NCI-H2171 (cell line): ENCODE data around the gene CASK.

Experiments used
- DNase-seq: peaks from one replicate; lab custom pipeline; 2025; lab: John Stamatoyannopoulos, UW

The CASK gene

DNA sequence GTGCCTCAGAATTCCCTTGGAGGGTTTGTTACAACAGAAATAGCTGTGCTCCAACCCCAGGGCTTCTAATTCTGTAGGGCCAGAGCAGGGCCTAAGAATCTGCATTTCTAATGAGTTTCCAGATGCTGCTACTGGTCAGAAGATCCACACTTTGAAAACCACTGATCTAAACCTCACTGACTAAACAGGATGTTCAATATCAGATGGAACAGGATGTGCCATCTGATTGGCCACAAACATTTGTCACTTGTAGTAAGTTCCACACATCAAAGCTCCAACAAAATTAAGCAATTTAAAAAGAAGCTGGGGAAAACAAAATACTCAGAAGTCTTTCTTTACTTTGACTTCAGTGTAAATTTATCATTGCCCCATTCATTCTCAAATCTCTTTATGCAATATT, 14.3 kb downstream of the CASK start:
- no peak for DNase-seq

DNA sequence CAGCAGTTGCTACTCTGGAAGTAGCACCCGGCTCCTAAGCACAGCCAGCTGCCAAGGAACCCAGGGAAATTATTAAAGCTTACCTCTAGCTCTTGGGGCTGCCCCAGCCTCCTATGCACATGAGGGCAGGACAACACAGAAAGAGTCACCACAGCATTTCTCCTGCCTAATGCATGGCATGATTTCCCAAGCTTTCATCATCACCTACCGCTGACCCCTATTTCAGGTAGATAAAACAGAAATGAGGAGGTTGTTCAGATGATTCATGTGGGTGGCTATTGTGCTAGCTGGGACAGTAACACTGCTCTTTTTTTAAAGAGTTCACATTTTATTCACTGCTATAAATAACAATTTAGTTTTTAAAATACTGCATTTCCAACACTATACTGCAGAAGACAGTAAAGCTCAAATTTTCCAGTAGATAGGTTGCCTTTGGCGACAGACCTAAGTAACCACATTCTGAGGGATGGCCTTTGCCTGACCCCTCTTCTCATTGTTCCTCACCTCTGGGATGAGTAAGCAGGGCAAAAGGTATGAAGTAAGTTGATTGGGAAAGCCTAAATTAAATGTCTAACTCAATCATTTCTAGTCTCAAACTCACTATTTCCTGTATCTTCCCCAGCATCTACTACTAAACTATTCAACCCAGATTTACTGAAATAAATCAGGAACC, 16.7 kb downstream of the CASK start:
- DNase-seq: no peak

DNA sequence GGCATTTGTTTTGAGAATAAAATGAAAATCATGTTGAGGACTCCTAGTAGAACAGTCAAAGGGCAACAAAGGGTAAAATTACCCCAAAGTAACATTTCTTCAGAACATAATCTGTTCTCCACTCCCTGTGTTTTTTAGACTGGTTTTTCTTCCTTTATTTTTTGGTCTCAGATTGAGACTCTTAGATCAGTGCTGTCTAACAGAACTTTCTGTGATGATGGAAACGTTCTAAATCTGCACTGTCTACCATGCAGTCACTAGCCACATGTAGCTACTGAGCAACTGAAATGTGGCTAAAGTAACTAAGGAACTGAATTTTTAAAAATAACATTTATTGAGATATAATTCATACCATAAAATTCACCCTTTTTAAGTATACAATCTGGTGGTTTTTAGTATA, 19.8 kb downstream of the CASK start:
- no peak for DNase-seq

DNA sequence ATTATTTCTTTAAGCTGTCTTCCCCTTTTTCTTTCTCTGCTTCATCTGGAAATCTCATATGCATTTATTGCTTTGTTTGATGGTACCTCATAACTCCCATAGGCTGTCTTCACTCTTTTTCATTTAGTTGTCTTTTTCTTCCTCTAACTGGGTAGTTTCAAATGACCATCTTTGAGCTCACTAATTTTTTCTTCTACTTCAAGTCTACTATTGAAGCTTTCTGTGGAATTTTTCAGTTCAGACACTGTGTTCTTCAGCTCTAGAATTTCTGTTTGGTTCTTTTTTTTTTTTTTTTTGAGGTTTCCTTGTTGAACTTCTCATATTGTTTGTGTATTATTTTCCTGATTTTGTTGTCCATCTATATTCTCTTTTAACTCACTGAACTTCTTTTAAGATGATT, 23.0 kb downstream of the CASK start:
- no peak for DNase-seq

DNA sequence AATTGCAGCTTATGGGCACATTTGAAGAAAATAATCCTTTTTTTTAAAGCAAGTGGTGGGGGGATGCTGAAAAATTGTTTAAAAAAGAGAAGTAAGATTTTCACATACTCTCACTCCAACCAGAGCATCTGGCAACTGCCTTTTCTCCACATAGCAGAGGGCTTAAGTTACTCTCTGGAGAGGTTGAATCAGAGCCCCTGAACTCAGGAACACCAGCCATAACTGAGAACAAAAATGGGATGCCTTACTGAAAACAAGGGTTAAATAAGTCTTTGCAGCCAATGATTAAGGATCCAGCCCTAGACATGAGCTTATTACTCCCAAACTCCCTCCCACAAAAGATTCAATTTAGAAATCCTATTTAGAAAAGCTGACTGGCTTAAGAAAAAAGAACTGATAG, 27.5 kb downstream of the CASK start:
- no peak for DNase-seq

DNA sequence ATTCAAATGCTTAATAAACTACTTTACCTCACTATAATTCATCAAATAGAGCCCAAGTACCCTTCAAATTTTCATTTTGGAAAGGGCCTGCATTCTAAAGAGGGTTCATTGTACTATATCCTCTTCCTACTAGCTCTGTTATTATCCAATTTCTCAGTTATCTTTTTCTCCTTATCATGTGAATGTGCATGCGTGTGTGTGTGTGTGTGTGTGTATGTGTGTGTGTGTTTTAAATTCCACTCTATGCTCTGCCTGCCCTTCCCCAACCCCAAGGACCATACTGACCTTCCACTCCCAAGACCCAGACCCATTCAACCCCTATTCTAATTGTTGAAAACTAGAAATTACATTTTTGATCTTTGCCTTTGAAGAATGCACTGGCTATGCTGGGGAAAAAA, 33.3 kb downstream of the CASK start:
- no peak for DNase-seq

DNA sequence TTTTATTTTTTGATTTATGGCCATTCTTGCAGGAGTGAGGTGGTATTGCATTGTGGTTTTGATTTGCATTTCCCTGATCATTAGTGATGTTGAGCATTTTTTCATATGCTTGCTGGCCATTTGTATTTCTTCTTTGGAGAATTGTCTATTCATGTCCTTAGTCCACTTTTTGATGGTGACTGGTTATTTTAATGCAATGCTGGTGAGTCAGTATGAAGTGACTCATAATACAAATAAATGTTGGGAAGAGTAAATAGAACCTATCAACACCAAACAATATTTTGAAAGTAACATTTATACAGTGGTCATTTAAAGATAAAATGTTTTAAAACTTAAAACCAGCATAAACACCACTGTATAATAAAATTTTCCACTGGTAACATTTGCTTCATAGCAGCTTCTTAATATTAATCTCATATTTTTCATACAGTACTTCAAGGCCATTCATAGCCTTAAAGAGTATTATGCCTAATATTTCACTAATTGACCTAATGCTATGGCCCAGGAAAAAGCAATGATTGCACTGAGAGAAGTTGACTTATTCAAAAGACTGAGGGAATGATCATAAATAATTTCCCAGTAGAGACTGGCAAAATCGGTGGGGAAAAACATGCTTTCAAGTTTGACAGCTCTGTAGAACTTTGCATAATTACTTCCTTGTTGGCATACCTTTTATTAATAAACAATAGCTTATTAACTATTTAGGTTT, 33.9 kb downstream of the CASK start:
- DNase-seq: no peak

DNA sequence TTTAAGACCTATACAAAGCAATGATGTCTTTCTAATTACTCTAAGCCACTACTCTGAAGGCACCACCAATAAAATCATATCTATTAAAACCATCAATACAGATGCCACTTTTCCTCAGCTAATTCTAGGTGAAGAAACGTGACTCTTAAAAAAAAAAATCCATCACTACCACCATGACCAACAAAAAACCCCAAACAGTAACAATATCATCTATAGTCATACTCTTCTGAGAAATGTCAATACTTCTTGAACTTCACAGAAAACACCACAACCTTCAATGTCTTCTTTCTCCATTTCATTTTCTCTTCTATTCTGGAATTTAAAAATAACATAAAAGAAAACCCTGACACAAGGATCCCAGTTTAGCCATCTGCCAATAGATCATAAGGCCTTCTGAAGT, 35.7 kb downstream of the CASK start:
- DNase-seq: no peak

DNA sequence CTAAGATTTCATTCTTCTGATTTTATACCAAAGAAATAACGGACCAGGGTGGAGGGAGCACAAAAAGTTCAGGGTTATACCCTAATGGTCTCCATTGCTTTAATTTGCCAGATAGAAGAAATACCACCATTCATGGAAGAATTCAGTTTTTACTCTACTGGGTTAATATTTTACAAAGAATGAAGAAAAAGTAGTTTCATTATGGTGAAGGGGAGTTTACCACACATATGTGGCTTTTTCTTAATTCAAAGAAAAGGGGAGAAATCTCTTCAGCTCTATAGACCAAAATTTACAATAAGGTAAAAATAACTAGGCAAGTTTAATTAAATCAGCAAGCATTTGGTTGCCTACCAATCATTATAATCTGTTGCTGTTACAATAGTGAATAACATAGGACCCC, 37.6 kb downstream of the CASK start:
- DNase-seq: no peak

DNA sequence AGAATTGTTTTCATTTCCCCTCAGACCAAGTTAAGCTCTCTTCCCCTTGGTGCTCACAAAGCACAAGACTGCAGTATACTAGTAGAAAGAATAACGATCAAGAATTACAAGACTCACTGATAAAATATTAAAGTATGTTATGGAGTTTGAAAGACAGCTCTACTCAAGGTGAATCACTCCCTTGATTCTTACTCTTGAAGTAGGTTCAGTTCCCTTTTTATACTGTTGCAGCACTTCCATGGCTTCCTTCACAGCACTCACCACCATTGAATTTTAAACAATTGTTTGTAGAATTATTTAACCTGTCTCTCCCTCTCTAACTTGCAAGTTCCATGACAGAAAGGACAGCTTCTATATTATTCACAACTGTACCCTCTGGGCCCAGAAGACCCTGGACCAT, 42.2 kb downstream of the CASK start:
- no peak for DNase-seq

DNA sequence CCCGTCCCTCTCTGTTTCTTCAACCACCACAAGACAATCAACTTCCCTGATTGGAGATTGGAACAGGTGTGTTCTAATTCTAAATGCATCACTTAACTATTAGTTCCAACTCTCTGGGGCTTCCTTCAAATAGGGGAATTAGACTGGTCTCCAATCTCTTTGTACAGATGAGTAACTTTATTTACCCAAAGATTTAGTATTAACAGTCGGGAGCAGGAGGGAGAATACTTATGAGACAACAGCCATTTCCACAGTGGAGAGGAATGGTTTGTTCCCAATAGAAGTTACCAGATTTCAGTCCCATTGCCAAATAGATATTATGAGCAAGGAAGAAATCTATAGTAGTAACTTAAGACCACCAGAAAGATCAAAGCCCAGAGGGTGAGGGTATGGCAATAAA, 46.2 kb downstream of the CASK start:
- no peak for DNase-seq

DNA sequence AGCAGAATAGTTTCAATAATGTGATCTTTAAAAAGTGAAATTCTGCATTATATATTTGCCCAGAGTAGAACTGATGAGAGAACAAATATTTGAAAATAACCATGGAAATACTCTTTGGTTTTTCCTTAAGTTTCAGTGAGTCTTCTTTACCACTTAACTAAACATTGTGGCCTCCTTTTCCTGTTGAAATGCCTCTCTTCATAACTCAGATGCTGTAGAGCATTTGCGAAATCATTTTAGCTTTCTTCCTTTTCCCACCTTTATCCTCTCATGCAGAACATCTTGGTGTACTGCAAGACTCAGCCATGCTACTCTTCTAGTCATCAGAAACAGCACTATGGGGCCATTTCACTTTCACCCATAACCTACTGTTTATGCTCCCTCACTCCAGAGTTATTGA, 48.2 kb downstream of the CASK start:
- no peak for DNase-seq

DNA sequence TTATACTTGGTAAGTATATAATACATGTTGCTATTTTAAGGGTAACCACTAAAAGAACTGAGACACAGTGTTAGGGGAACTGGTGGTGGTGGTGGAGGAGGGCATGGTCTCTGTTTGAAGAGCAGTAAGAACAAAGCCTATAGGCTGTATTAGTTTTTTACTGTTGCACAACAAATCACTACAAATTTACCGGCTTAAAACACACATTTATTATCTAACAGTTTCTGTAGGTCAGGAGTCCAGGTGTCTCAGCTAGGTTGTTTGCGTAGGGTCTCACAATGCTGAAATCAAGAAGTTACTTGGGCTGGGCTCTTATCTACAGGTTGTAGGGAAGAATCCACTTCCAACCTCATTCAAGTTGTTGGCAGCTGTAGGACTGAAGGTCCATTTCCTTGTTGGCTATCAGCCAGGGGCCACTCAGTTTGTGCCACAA, 52.6 kb downstream of the CASK start:
- DNase-seq: no peak

DNA sequence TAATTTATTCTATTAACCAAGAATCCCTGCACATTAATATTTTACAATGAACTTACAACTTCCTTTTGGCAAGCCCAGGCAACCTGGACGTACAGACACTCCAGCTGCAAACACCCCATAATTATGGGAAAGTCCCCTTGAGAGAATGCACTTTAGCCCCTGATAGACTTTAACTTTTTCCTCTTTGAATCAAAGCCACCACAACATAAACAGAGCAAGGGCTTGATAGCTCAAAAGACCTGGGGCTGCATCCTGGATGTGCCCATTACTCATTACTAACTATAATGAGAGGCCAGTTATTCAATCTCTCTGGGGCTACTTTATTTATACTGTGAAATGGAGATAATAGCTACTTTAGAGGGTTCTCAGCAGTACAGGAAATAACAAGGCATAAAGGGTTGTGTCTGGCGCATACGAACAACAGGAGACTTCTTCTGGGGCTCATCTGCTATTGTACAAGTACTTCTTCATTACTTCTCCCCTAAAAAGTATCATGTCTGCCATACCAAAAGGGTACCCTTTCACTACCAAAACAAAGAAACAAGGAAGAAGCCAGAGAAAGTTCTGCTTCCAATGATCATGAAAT, 54.9 kb downstream of the CASK start:
- no peak for DNase-seq

DNA sequence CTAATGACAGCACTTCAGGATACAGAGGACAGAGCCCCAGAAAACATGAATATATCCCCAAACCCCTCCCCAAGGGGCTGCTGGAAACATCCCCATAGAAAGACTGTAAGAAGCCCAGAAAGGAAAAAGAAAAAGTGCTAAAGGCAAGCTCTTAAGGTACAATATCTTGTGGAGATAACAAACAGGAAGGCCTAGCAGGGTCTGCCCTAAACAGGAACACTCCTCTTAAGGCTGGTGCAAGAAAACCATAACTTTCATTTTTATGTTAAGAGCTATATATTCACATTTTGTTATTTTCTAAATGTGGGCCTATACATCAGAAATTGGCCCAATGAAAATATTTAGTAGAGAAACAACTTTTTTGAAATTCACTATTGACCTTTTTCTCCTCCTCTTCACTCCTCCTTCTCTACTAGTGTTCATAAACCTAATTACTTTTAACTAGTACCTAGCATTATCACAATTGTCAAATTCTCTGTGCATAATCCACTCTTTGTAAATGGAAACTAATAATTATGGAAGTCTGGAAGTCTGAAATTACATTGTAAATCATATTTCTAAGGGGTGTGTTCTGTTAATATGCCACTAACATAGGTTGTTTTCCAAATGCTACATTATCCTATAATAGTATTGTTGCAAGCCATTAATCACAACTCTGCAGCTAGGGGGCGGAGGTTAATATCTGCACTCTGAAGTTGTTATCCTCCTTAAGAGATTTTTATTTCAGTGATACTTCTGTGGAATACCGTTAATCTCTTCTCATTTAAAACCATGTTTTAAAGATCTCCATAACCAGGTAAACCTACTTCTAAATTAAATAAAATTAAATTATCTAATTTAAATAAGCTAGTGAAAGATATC, 59.8 kb downstream of the CASK start:
- DNase-seq: no peak

DNA sequence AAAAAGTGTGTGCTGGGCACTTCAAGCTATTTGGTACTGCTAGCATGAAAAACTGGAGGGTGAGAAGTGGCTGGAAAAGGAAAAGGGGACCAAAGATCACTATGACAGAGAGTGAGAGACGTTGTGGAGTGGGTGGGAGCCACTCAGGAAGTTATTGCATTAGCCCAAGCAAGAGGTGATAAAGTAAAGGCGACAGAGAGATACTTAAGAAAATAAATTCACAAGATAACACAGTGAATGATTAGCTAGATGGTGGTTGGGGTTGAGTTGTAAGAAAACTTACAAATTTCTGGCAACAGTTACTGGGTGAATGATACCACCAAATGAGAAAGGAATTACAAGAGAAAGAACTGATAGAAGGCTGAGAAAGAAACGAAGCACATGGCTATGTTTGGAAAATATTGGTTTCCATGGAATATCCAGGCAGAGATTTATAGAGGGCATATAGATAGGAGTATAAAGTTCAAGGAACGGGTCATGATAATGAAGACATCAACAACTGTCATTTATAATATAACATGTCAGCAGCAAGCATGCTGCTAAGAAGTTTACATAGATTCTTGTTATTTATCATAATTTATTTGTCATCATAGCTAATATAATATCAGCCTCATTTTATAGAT, 60.7 kb downstream of the CASK start:
- DNase-seq: no peak

DNA sequence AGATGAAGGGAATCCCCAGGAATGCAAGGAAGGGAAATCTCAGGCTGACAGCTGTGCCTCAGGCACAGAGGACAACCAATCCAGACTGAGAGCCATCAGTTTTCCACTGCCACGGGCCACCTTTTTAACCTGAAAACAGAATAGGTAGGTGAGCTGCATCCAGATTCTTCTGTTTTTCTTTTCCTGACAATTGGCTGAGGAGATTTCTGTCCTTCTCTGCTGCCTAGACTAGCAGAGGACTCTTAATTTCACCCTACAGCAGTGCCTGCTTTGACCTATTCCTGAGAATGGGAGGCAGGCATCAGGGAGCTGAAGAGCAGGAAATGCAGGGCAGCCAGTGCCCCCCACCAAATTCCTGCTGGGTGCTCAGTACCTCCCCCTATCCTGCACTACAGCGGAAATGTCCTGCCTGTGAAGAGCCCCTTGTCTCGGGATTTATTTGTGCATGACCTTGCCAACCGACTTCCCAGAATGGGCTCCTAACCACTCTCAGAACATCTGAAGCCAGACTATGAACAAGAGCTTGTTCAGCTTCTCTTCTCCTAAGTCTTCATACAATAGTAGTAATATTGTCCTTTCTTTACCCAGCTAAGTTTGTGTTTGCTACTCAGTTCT, 65.1 kb downstream of the CASK start:
- no peak for DNase-seq

DNA sequence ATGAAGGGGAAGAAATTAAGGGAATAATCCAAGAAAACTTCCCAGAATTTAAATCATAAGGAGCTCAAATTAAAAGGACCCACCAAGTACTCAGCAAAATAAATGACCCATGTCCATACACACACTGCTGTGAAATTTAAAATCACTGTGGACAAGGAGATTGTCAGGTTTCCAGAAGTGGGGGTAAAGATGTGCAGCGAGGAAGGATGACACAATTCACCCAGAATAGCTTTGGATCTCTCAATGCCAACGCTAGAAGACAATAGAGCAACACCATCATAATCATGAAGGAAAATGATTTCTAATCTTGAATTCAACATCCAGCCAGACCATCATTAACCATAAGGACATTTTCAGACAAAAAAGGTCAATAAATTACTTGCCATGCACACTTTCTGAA, 65.7 kb downstream of the CASK start:
- DNase-seq: no peak

DNA sequence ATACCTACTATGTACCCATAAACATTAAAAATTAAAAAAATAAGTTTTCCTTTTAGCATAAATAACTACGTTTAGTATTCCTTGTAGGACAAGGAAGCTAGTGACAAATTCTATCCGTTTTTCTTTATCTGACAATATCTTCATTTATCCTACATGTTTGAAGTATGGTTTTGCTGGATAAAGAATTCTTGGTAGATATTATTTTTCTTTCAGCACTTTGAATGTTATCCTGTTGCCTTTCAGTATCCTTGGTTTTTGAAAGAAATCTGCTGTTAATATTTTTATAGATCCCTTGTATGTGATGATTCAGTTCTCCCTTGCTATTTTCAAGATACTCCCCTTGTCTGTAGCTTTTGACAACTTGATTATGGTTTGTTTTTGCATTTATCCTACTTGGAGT, 76.6 kb downstream of the CASK start:
- no peak for DNase-seq

DNA sequence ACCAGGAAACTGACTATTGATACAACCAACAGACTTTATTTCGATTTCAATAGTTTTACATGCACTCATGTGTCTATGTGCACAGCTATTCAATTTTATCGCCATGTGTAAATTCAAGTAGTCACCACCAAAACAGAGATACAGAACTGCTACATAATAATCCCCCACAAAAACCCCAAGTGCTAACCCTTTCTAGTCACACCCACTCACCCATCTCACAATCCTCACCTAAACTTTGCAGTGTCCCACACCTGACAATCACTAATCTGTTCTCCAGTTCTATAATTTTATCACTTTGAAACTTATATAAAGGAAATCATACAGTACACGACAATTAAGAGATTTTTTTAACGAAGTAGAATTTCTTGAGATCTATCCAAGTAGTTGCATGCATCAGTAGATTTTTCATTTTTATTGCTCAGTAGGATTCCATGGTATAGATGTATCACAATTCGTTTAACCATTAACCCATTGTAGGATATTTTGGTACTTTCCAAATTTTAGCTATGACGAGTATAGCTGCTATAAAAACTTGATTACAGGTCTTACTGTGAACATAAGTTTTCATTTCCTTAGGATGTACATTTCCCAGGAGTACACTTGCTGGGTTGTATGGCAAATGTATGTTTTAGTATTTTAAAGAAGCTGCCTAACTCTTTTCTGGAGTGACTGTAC, 85.9 kb downstream of the CASK start:
- no peak for DNase-seq

DNA sequence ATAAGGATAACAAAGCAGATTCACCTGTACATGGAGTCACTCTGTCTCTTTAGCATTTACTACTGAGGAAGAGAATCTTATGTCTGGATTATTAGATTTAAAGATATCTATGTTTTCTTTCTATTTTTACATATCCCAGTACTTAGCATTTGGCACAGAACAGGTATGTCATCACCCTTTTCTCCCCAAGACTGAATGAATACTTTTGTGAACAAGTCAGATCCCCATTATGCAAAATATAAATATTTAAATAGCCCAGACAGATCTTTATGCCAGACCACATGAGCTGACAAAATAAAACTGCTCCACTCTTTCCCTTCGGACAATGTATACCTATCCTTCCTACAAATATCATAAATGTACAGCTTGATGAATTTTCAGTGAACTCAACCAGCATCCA, 94.5 kb downstream of the CASK start:
- DNase-seq: no peak
